Fibroblast of lung (primary cell): ENCODE measurements around the gene ZDHHC16.

Source experiments
- CTCF ChIP-seq, 2 donors: IDR thresholded peaks in 1 of 2; conservative IDR thresholded peaks in 1 of 2; 1 replicate in 1 of 2; 2 replicates in 1 of 2; pipeline ENCODE4 v1.5.1; 2011 to 2012; ENCODE audit warnings: low read length in 2 of 2, control low read depth in 1 of 2, inconsistent platforms in 1 of 2, low read depth in 1 of 2, mild to moderate bottlenecking in 1 of 2
- EZH2 ChIP-seq: IDR thresholded peaks from 2 replicates; pipeline ENCODE4 v1.5.1; 2012; ENCODE audit warnings: low read length, control low read depth, mild to moderate bottlenecking; ENCODE audit errors: missing control alignments

DNA sequence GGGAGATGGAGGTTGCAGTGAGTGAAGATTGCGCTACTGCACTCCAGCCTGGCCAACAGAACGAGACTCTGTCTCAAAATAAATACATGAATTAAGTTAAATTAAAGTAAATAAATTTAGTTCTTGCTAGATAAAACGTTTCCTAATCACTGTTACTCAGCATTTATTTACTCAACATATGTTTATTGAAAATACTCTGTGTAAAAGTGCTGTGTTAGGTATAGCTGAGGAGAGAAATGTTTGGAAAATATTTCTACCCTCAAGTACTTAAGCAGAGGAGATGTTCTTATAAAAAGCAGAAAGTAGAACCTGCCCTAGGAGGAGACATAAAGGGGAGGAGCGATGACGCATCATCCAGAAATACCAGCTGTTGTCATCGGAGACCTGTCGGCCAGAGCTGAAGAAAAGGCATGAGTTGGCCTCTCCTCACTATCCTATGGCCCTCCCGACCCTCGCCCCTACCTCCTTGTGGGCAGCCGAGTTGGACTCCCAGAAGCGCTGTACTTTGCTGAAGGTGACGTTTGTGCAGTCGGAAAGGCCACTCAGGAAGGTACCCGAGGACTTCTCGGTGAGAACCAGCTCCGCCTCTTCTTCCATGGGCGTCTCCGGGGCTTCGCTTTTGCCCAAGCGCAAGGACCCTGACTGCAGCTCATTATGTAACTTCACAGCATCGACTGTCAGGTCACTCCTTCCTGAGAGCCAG, 46.0 kb upstream of the ZDHHC16 start:
- TF ChIP-seq CTCF (conservative IDR thresholded peaks at IDR 0.05 in 1 of 2, IDR thresholded peaks at IDR 0.05 in 1 of 2; ENCODE audit: low read depth in 1 of 2, low read length in 2 of 2) (no peak), EZH2 (no peak)
